Measurements from ENCODE around the gene ISOC2.
"Not testable (repeated sequence)": the region's sequence is repeated elsewhere in the genome, so short reads cannot be mapped to it uniquely, and the experiment has no call there.

Gene ISOC2

DNA sequence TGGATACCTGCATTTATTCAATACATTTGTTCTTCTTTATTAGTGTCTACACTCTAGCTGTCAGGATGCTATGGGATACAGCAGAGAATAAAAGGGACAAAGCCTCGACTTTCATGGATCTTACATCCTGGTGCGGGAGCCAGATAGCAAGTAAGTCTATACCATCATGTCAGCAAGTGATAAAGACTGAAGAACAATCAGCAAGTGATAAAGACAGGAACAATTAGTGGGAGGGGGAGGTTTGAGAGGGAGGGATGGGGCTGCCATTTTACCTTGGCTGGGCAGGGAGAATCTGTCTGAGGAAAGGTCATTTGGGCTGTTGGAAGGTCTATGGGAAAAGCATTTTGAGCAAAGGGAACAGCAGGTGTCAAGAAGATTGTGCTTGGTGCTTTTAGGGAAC is 51.3 kb downstream of the ISOC2 start:
- no peak for DNase-seq (ENCODE audit: low read depth in 1 of 2, low spot score in 1 of 2)

DNA sequence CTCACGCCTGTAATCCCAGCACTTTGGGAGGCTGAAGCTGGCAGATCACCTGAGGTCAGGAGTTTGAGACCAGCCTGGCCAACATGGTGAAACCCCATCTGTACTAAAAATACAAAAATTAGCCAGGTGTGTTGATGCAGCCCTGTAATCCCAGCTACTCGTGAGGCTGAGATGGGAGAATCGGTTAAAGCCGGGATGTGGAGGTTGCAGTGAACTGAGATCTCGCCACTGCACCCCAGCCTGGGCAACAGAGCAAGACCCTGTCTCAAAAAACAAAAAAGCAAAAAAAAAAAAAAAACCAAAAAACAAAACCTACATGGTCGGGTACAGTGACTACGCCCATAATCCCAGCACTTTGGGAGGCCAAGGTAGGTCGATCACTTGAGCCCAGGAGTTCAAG is 52.3 kb downstream of the ISOC2 start:
- not testable (repeated sequence) for DNase-seq (ENCODE audit: low read depth in 1 of 2, low spot score in 1 of 2)

DNA sequence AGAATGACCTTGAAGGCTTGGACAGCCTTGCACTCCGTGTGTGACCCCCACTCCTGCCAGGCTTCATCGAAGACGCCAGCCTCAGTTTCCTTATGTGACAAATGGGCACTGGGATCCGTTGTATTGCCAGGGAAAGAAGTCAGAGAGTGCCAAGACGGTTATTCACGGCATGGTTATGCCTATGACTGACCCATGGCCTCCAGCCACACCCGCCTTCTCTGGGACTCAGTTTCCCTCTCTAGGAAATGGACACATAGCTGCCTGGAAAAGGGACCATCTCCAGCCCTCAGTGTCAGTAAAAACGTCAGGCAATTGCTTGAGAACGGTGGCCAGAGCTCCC is 52.9 kb downstream of the ISOC2 start:
- no peak for DNase-seq (ENCODE audit: low read depth in 1 of 2, low spot score in 1 of 2)

DNA sequence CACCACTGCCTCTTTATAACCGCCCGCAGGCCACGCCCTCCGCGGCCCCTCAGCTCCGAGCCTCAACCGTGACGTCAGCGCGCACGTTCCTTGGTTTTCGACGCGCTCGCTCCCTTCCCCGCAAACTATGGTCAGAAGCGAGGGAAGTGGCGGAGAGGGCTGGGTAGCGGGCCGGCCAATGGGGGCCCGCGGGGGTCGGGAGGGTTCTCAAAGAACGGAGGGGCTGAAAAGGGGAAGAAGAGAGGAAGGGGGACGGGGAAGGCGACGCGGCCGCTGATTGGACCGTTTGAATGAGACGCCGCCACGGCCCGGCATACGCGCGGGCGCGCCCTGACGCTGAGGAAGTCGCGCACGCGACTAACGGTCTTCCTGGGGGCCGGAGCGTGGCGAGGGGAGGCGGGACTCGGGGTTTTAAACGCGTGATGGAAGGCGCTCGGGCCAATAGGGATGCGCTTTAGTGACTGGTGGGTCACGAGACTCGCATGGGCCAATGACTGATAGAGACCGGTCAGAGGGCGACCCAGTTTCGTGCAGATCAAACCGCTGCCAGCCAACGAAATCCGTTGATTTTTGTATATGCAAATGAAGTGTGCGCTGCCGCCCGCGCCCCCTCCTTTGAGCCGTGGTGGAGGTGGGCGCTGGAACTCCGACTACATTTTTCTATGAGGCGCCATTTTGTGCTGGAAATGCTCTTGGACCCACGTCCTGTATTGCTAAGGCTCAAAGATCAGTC is 53.5 kb downstream of the ISOC2 start:
- peak; percentile 88 to 95 for DNase-seq (ENCODE audit: low read depth in 1 of 2, low spot score in 1 of 2)

DNA sequence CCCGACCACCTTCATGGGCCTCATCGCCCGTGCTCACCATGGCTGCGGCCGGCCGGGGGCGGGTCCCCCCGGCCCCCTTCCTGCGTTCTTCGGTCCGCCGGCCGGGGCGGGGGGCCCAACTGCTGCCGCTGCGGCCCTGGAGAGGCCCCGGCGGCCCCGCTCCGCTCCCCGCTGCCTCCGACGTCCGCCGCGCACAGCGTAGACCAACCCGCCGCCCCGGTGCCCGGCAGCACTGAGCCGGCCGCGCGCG is 54.0 kb downstream of the ISOC2 start, which contains the start of gene UBE2S:
UBE2S (minus strand) TSS at position 239 of the 250 bp plus-strand sequence; CDS start at position 40, 199 bp downstream.
- not testable (repeated sequence) for DNase-seq (ENCODE audit: low read depth in 1 of 2, low spot score in 1 of 2)

DNA sequence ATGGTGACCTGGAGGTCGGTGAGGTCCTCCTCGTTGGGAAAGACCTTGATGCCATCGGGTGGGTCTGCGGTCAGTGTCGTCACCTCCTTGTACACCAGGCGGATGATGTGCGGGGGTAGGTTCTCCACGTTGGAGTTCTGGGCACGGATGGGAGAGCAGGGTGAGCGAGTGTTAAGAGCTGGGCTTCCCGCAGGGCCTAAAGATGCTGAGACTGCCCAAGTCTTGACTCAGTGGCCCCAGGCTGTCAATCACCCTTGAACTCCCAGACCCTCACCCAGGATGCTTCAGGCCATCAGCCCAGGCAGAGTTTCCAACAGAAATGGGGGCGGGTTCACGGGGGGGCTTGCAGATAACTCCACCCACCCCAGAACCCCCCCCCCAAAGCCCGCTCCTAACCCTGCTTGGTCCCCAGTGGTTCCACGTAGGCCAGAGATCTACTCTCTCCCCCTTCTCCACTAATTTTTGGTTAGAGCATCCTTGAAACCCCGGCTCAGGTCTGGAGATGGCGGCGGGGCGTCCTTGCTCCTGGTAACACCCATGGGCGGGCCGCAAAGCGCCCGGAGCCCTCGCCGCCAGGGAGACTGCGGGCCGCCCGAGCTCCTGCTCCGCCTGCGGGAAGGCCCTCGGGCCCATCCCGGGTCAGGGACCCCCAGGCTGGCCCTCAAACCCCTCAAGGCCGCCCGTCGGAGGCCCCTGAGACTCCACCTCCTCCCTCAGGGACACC is 54.5 kb downstream of the ISOC2 start:
- DNase-seq (ENCODE audit: low read depth in 1 of 2, low spot score in 1 of 2): peak in 1 of 2 donors; percentile 27

DNA sequence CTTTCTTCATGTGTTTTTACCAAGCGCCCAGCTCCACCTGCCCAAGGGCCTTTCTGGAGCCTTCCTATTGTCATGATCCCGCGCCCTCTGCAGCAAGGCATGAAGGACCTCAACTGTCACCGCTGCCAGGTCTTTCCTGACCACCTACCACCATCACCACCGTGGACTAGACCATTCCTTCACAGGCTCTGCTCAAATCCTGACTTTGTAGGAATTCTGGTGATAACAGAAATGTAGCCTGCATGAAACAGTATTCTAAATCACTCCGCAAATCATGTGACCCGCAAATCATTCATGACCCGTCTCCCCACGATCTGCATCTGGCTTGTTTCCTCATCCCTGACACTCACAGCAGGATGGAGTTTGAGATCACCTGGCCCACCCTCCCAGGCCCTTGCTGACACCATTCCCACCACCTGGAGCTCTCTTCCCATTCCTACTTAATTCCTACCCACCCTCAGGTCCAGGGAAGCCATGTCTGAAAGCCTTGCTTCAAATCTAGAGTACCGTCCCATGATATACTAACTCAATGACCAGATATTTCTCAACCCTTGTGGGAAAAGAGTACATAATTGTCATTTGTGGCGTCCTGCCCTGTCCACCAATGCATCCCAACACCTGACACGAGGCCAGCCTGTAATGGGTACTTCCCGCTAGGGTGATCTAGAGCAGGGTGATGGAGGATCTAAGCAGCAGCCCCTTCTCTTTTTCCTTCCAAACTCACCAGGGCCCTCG is 55.2 kb downstream of the ISOC2 start:
- DNase-seq (ENCODE audit: low read depth in 1 of 2, low spot score in 1 of 2): no peak

DNA sequence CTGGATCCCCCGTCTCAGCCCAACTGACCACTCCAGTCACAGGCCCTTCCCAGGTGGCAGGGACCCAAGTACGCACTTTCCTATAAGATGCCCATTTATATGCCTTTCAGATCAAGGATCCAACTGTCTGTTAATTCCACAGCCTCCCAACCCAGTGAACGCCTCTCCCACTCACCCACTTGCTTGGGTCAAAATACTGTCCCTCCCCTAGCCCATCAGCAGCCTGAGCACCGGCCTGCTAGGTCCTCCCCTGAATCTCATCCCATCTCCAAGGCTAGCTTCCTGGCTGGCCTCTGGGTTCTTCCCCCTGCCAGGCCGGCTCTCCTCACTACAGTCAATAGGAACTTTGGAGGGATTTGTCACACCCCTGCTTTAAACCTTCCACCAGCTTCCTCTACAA is 55.8 kb downstream of the ISOC2 start:
- DNase-seq (ENCODE audit: low read depth in 1 of 2, low spot score in 1 of 2): no peak
